Measurements from ENCODE around the gene CARD14. TPM values are rescaled to one million over a fixed set of nuclear protein-coding genes. Genes with fewer than 3 reads are reported as not detected.

The CARD14 gene
- total and polyA plus RNA-seq, 9 donors, result 0.10 to 2.3 (median 0.18) TPM; not detected in 3

- Histone ChIP-seq H3K4me1 (ENCODE audit: insufficient read depth) (no peaks in the 10 kb centered on the region), H3K36me3 (no peaks in the 10 kb centered on the region), H3K27ac (no peak overlapping the region), H3K27me3 (no peaks in the 10 kb centered on the region), H3K4me3 (no peak overlapping the region), H3K9me3 (no peaks in the 10 kb centered on the region)
- DNase-seq, result peak in 1 of 5 donors; percentile 52
- TF ChIP-seq POLR2A (IDR thresholded peaks at IDR 0.05) (no peak), EP300 (IDR thresholded peaks at IDR 0.05) (no peak), CTCF (IDR thresholded peaks at IDR 0.05) (no peak)
- intact Hi-C loops (cut with DNase I), result no loop called here
- 66 to 74% (median 67%) methylated on average over 13 of the region's 13 CpGs for WGBS, 3 donors
Observed at GRCh38 chr17:80252871-80253270, 83.0 kb downstream of the CARD14 start.

- no peak overlapping the region for H3K27ac ChIP-seq
- no peaks in the 10 kb centered on the region for H3K4me1 ChIP-seq (ENCODE audit: insufficient read depth)
- H3K36me3 ChIP-seq, result no peaks in the 10 kb centered on the region
- no peak for DNase-seq
- 83 to 89% (median 84%) methylated on average over 21 of the region's 21 CpGs for WGBS, 3 donors
- H3K9me3 ChIP-seq, result no peaks in the 10 kb centered on the region
- no peak overlapping the region for H3K4me3 ChIP-seq
- no peak for TF ChIP-seq EP300 (IDR thresholded peaks at IDR 0.05)
- TF ChIP-seq POLR2A (IDR thresholded peaks at IDR 0.05), result no peak
- no peak for TF ChIP-seq CTCF (IDR thresholded peaks at IDR 0.05)
- intact Hi-C loops (cut with DNase I), result no loop called here
- no peaks in the 10 kb centered on the region for H3K27me3 ChIP-seq
Observed at GRCh38 chr17:80253631-80254395, 84.0 kb downstream of the CARD14 start.

- no peak for TF ChIP-seq POLR2A (IDR thresholded peaks at IDR 0.05)
- H3K36me3 ChIP-seq, result no peaks in the 10 kb centered on the region
- H3K4me3 ChIP-seq, result no peak overlapping the region
- H3K4me1 ChIP-seq (ENCODE audit: insufficient read depth), result no peaks in the 10 kb centered on the region
- H3K27me3 ChIP-seq, result no peaks in the 10 kb centered on the region
- H3K27ac ChIP-seq, result no peak overlapping the region
- H3K9me3 ChIP-seq, result no peaks in the 10 kb centered on the region
- DNase-seq, result no peak
- intact Hi-C loops (cut with DNase I), result no loop called here
- WGBS, 3 donors, result 72 to 75% (median 74%) methylated on average over 13 of the region's 13 CpGs
Observed at GRCh38 chr17:80254396-80255251, 84.8 kb downstream of the CARD14 start.

GRCh38 chr17:80256034-80256350 is 86.2 kb downstream of the CARD14 start:
- H3K4me1 ChIP-seq (ENCODE audit: insufficient read depth), result no peaks in the 10 kb centered on the region
- WGBS, 3 donors, result 93 to 96% (median 95%) methylated on average over 5 of the region's 5 CpGs
- no peak overlapping the region for H3K27ac ChIP-seq
- TF ChIP-seq EP300 (IDR thresholded peaks at IDR 0.05), result no peak
- TF ChIP-seq CTCF (IDR thresholded peaks at IDR 0.05), result no peak
- no peak for TF ChIP-seq POLR2A (IDR thresholded peaks at IDR 0.05)
- H3K36me3 ChIP-seq, result no peaks in the 10 kb centered on the region
- intact Hi-C loops (cut with DNase I), result no loop called here
- no peaks in the 10 kb centered on the region for H3K9me3 ChIP-seq
- no peak overlapping the region for H3K4me3 ChIP-seq
- DNase-seq, result no peak
- H3K27me3 ChIP-seq, result no peaks in the 10 kb centered on the region
